GM21515 (cell line): ENCODE measurements around the gene PIGN.

Experiments used
- ATAC-seq: cut with Tn5 transposase; IDR thresholded peaks from one replicate; pipeline ENCODE4 v1.9.1; 2021; ENCODE audit not compliant: unreplicated experiment

Gene PIGN, protein sequence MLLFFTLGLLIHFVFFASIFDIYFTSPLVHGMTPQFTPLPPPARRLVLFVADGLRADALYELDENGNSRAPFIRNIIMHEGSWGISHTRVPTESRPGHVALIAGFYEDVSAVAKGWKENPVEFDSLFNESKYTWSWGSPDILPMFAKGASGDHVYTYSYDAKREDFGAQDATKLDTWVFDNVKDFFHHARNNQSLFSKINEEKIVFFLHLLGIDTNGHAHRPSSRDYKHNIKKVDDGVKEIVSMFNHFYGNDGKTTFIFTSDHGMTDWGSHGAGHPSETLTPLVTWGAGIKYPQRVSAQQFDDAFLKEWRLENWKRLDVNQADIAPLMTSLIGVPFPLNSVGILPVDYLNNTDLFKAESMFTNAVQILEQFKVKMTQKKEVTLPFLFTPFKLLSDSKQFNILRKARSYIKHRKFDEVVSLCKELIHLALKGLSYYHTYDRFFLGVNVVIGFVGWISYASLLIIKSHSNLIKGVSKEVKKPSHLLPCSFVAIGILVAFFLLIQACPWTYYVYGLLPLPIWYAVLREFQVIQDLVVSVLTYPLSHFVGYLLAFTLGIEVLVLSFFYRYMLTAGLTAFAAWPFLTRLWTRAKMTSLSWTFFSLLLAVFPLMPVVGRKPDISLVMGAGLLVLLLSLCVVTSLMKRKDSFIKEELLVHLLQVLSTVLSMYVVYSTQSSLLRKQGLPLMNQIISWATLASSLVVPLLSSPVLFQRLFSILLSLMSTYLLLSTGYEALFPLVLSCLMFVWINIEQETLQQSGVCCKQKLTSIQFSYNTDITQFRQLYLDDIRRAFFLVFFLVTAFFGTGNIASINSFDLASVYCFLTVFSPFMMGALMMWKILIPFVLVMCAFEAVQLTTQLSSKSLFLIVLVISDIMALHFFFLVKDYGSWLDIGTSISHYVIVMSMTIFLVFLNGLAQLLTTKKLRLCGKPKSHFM

DNA sequence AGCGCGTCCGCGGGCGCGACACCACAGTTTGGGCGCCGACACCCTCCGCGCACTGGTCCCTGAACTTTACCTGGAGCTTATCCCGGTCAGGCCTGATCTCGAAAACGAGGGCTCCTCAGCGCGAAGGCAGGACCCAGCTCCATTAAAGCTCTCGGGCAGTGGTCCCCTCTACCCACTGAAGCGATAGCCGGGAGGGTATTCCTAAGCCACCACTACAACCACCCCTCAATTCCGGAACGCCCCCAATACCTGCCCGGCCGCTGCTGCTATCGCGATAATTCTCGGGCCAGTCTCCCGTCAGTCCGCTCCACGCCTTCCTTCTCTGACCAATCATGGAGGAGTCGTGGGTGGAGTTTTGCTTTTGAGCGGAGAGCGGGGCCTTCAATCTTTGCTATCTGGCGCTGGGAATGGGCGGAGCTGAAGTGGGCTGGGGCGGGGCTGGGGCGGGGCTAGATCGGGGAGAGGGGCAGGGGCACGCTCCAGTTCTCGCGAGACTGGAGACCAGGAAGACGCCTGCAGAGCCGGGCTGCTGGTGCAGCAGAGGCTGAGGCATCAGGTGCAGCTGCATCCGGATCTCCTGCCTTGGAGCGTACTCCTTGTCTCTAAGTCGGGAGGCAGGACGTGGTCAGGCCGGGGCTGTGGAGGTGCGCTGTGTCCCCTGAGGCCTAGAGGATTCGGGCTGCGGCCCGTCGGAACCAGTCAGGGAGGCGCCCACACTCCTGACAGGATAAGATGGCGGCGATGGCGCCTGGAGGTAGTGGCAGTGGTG is at the start of gene PIGN, which contains the start of gene RELCH:
PIGN (minus strand) TSS at position 283 of the 769 bp plus-strand sequence. CDS start 25,703 bp downstream, outside the sequence.
RELCH (plus strand) TSS at position 482 of the 769 bp plus-strand sequence; CDS start at position 733, 251 bp downstream.
- peak; percentile 91 for ATAC-seq

DNA sequence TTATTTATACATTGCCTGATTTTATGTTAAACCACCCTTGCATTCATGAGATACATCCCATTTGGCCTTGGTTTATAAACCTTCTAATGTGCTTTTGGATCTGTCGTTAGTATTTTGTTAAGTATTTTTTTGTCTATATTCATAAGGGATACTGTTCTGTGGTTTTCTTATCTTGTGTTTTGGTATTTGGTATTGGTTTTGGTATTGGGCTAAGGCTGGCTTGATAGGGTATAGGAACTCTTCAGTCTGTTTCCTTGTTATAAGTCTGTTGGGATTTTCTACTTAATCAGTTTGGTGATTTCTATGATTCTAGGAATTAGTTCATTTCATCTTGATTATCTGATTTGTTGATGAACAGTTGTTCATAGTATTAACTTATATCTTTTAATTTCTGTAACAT is 49.4 kb upstream of the PIGN start:
- no peak for ATAC-seq

DNA sequence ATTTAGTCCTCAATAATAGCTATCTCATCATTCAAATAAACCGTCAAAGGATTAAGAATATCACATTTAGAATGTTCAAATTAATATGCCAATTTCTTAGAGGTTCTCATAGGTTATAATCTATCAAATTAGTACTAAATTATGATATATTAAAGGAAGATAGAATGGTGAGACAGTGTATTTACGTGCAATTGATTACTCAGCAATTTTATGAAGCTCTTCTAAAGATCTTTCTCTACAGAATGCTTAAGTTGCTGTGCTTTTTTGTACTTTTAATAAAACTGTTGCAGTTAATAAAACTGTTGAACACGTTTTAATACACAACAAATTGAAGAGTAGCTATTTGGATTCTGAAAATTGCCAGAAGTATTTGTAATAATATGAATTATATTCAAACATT is 39.2 kb upstream of the PIGN start:
- no peak for ATAC-seq

DNA sequence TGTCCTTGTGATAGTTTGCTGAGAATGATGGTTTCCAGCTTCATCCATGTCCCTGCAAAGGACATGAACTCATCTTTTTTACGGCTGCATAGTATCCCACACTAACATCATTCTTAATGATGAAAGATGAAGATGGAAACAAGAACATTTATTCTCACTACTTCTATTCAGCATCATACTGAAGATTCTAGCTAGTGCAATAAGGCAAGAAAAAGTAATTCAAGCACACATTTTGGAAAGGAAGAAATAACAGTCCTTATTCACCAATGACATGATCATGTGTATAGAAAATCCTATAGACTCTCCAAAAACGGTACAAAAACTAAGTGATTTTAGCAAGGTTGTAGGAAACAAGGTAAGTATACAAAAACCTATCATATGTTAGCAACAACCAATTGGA is 37.4 kb upstream of the PIGN start:
- no peak for ATAC-seq

DNA sequence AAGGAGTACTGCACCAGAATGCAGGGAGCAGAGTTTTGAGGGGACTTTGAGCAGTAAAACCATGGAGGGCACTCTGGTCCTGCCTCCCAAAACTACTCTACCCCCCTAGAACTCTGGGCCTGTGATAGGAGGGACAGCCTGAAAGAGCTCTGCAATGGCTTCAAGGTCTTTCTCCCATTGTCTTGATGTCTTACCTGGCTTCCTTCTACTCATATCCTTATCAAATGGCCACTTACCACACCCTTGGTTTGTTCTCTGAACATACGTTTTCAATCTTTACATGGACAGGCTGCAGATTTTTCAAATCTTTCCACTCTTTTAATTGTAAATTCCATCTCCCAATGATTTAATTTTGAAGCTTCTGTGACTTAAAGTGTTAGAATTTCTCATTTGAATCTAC is 27.9 kb upstream of the PIGN start:
- no peak for ATAC-seq

DNA sequence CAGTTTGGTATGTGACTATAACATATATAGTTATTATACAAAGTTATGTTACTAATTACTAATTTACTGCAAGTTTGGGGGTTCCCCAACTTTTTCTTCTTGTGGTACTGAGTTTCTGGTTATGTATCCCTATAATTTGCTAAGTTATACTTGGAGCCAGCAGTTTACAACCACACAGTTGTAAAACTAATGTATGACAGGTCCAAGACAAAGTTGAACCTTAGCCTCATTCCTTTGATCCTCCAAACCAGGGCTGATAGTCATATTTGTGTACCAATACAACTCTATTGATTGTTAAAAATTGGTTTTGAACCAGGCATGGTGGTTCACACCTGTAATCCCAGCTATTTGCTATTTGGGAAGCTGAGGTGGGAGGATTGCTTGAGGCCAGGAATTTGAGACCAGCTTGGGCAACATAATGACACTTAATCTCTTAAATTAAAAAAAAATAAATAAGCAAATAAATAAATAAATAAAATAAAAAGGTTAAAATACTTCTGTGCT is 24.5 kb upstream of the PIGN start:
- no peak for ATAC-seq

DNA sequence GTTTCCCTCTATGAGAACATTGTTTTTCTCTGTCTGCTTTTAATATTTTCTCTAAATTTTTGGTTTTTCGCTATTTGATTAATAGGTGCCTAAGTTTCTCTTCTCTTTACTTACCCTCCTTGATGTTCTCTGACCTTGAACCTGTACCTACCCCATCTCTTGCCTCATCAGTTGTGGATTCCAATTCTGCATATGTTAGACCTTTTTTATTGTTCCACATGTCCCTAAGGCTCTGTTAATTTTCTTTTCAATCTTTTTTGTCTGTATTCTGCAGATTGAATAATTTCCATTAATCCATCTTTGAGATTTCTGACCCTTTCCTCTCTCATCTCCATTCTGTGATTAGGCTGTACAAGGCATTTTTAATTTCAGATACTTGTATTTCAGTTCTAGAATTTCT is 23.3 kb upstream of the PIGN start:
- no peak for ATAC-seq

DNA sequence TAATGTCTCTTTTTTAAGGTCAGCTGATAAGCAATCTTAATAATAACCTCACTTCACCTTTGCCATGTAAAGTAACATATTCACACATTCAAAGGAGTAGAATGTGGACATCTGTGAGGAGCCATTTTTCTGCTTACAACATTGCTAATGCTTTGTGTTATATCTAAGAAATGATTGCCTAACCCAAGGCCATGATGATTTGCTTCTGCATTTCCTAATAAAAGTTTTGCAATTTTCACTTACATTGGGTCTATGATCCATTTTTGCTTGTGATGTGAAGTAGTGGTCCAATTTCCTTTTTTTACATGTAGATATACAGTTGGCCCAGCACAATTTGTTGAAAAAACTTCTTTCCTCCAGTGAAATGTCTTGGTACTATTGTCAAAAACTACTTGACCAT is 22.2 kb upstream of the PIGN start:
- ATAC-seq, result no peak

DNA sequence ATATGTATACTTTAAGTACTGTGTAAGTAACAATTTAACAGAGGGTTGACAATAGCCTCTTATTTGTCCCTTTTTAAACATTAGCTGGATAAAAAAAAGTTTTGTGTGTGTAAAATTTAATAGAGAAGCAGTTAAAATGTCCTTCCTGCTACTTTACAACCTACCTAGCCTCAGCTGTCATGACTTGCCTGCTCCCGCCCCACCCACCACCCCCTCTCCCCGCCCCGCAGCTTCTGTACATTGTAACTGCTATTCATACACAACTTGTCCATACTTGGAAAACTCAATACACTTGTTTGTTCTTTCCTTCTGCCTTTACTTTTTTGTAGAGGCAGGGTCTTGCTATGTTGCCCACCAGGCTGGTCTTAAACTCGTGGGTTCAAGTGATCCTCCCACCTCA is 19.7 kb upstream of the PIGN start:
- no peak for ATAC-seq

DNA sequence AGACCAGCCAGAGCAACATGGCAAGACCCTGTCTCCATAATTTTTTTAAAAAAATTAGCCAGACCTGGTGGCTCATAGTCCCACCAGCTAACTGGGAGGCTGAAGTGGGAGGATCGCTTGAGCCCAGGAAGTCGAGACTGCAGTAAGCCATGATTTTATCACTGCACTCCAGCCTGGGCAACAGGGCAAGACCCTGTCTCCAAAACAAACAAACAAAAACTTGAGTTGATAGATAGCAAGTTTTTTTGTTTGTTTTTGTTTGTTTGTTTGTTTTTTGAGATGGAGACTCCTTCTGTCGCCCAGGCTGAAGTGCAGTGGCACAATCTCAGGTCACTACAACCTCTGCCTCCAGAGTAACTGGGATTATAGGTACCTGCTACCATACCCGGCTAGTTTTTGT is 19.0 kb upstream of the PIGN start:
- no peak for ATAC-seq

DNA sequence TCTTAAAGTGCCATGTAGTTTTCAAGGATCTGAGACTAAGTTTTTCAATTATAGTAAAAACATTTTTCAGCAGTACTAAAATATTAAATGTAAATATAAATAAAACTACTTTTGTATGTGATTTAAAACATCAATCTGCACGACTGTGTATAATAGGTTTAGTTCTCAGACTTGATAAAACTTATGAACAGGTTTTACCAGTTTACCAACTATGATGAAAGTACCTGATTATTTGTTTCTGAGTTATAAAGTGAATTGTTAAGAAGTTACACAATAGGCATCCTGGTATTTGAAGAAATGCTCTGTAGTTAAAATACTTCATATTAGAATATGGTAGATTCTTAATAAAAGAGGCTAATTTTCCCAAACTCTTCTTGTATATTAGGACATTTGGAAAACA is 15.0 kb upstream of the PIGN start:
- no peak for ATAC-seq

DNA sequence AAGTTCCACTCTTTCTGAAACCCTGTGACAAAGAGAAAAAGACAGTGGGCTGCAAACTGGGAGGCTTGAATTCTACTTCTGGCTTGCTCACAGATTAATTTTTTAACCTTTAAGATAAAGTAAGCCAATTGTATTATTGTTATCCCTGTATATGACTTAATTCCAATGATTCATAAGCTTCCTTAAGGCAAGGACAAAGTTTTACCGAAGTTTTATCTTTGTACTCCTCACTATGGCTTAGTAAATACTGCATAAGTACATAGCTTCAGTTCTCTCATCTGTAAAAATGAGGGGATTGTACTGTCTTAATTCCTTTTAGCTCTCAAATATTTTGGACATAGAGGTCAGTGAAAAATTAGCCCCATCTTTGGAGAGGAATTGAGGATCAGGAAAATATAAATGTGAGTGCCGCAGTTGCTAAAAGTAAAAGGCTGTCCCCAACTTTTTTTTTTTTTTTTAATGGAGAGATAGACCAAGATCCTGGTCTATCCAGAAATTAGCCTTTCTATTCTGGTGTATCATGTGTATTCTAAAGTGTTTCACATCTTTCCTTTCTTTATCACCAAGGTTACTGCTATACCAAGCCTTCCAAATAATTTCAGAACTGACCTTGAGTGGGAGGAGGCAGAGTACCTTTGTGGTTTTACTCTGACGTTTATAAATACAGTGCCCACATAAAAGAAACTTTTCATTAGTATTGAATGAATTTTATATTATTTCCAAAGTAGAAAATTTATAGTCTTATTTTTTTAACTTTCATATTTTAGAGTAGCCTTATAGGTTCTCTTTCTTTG is 13.5 kb upstream of the PIGN start:
- ATAC-seq, result no peak

DNA sequence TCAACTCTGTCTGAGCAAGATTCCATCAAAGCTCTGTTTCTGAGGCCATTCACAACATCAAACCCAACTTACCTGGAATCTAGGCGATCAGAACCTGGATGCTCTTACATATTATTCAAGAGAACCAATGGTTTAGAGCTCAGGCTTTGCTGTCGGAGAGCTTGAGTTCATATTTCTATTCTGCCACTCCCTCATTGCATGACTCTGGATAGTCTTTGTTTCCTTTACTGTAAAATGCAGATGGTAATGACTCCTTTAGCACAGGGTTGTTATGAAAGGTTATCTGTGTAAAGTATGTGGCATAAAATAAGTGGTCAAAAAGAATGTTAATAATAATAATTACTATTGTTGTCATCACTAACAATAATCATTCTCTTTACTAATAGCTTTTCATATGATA is 12.8 kb upstream of the PIGN start:
- no peak for ATAC-seq

DNA sequence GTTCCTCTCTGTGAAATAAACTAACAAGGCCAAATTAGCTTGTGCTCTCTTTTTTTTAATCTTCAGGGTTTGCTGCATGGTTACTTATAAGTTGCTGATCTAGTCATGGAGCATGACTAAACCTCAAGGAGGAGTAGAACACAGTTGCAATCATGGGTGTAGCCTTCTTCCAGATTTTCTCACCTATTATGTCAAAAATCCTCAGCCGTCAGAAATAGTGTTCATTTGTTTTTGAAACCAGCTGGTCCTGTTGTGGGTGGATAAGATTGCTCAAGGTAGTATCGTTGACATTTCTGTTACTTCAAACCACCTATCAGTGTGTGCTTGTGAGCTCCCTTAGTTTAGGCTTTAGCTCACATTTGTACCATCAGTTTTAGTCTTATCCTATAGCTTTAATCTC is 11.4 kb upstream of the PIGN start:
- ATAC-seq, result no peak

DNA sequence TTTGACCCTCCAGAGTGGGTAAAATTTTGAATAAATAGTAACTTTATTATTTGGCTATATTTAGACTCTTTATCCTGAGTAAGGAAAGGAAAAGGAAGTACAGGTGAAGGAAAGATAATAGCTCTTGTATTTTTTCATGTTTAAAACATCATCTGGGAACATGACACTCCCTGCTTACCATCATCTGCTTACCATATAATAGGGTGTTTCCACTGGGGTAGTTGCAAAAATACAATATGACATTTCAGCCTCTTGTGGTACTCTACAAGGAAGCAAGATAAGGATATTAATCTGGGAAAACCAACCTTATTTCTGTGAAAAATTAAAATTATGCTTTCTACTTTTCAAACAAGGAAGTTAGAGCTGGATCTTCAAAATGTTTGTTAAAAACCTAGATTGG is 10.1 kb upstream of the PIGN start:
- ATAC-seq, result no peak

DNA sequence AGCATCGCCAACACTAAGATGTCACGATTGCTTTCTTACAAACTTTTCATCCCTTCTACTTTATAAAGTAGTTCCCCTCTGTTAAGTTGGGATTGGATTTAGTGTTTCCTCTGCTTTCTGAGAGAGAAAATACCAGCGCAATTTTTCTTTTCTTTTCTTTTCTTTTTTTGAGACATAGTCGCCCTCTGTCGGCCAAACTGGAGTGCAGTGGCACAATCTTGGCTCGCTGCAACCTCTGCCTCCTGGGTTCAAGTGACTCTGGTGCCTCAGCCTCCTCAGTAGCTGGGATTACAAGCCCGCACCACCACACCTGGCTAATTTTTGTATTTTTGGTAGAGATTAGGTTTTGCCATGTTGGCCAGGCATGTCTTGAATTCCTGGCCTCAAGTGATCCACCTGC is 9.2 kb upstream of the PIGN start:
- ATAC-seq, result no peak

DNA sequence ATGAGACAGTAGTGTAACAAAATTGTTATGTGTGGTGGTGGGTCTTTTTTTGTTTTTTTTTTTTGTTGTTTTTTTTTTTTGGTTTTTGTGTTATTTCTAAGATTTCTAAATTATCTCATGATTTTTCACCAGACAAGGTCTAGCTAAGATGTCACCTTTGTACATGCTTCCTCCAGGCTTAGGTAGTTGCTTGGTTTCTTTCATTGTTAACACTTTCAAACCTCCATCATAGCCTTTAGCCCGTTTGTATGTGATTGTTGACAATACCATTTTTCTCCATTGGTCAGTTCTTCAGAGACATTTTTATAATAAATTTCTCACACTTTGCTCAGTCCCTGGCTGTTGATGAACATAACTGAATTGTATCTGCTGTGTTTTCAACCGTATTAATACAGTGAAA is 2.4 kb upstream of the PIGN start:
- ATAC-seq, result no peak

DNA sequence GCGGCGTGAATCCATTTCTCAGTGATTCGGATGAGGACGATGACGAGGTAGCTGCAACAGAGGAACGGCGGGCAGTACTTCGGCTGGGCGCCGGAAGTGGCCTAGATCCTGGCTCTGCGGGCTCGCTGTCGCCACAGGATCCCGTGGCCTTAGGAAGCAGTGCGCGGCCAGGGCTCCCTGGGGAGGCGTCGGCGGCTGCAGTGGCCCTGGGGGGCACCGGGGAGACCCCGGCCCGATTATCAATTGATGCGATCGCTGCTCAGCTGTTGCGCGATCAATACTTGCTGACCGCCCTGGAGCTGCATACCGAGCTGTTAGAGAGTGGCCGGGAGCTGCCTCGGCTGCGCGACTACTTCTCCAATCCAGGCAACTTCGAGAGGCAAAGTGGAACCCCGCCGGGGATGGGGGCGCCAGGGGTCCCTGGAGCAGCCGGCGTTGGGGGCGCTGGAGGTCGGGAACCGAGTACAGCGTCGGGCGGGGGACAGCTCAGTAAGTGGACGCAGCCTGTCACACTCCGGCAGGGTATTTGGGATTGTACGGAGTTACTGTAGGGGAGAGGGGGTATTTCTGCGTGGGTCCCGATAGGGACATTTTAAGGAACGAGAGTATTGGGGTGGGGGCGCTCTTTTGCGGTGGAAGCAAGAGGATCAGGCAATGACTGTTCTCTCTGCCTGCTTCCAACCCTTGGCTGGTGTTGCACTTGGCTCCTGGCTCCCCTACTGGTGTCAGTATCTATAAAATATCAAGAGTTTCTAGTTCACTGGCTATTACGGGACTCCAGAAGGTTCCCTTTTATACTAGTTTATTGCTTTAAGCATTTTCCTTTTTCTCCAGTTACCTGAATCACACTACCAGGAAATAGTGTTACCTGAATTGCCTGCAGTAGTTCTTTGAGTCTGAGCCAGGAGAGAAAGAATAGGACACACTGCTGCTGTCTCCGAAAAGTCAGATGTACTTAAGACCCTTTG is 971 bp upstream of the PIGN start:
- ATAC-seq, result peak; percentile 0

DNA sequence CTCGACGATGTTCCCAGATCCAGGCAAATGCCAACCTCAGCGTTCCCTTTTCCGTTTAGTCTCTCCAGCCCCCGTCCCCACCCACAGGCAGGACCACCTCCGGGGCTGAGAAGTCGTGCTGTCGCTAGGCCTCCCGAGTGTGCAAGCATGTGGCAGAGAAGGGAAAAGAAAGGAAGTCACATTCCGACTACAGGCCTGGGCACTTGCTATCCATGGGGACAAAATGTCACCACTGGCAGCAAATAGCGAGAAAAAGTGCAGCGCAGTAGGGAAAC is 420 bp downstream of the PIGN start:
- peak; percentile 9 for ATAC-seq
